SW480 (cell line): Measurements from ENCODE around the gene CTIF.

Source experiments
- DNase-seq: peaks from one replicate; pipeline ENCODE4 v3.0.0-alpha.2; 2016; ENCODE audit warnings: low spot score

Gene CTIF

GRCh38 chr18:48835745-48836170, 296.9 kb downstream of the CTIF start:
- no peak for DNase-seq

GRCh38 chr18:48836231-48836805, 297.5 kb downstream of the CTIF start:
- no peak for DNase-seq

- no peak for DNase-seq
Observed at GRCh38 chr18:48836806-48837615, 298.2 kb downstream of the CTIF start.

- DNase-seq: no peak
Observed at GRCh38 chr18:48837676-48838075, 298.8 kb downstream of the CTIF start.

GRCh38 chr18:48838166-48838775, 299.4 kb downstream of the CTIF start:
- no peak for DNase-seq

GRCh38 chr18:48838921-48839818, 300.3 kb downstream of the CTIF start:
- no peak for DNase-seq

- DNase-seq: no peak
Observed at GRCh38 chr18:48839819-48840490, 301.1 kb downstream of the CTIF start.

GRCh38 chr18:48840491-48840877, 301.7 kb downstream of the CTIF start:
- DNase-seq: no peak

- DNase-seq: no peak
Observed at GRCh38 chr18:48841381-48842258, 302.8 kb downstream of the CTIF start.

GRCh38 chr18:48842259-48843061, 303.6 kb downstream of the CTIF start:
- no peak for DNase-seq

- no peak for DNase-seq
Observed at GRCh38 chr18:48843162-48843561, 304.3 kb downstream of the CTIF start.

- DNase-seq: no peak
Observed at GRCh38 chr18:48843596-48843995, 304.8 kb downstream of the CTIF start.

- no peak for DNase-seq
Observed at GRCh38 chr18:48844271-48844670, 305.4 kb downstream of the CTIF start.

GRCh38 chr18:48845174-48845573, 306.3 kb downstream of the CTIF start:
- DNase-seq: no peak

- DNase-seq: no peak
Observed at GRCh38 chr18:48846423-48846932, 307.6 kb downstream of the CTIF start.

GRCh38 chr18:48847807-48848486, 309.1 kb downstream of the CTIF start:
- no peak for DNase-seq

- DNase-seq: no peak
Observed at GRCh38 chr18:48848641-48849143, 309.9 kb downstream of the CTIF start.

- DNase-seq: no peak
Observed at GRCh38 chr18:48850822-48851598, 312.2 kb downstream of the CTIF start.
